Measurements from ENCODE around the gene BTBD10.

Gene BTBD10

DNA sequence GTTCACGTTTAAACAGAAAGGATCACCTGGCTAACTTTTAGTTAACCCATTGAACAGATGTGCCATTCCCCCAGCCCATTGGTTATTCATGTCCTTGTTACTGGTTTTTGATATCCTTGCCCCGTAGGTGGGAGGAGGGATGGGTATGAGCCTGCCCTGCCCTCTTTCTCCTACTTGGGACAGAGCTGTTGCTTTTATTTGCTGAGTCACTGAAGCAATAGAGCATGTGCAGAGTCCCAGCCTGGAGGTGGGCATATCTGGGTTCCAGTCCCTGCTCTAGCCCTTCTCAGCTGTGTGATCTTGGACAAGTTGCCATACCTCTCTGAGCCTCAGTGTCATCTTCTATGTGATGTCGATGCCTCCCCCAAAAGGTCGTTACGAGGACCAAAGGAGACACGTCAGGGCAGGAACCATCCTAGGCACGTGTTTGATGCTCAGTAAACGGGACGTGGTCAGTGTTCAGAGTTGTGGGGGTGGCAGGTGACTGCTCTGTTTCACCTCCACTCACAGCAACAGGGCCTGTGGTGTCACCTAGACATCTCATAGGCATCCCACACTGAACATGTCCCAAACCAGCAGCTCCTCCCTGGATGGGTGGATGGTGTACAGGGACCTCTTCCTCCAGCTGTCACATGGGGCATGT is 124.5 kb downstream of the BTBD10 start:
- peak; percentile 28 for DNase-seq (ENCODE audit: low spot score)

DNA sequence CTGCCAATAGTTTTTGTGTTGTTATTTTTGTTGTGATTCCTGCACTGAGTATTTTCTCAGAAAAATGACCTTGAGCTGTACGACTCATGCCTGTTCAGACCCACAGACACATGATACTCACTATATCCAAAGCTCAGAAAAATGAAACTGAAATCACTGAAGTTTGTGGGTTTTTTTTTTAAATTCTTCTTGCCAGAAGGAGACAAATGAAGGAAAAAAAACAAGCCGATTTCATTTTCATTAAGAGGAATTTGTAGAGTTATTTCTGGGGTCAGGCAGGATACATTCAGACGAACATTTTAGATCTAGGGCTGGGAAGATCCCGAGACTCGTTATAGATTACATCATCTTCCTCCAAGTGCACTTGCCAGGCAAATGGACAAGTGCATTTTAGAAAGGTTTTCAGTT is 125.0 kb downstream of the BTBD10 start:
- DNase-seq (ENCODE audit: low spot score), result peak; percentile 47

All from activated CD4-positive, alpha-beta T cell treated with anti-CD3 and anti-CD28 coated beads, Interleukin-2, Interleukin-4, amounts not matched to agents 100 ng/mL and 50 ng/mL, durations not matched to agents 16 hours and 8 hours (primary cell).